K562 (cell line): ENCODE measurements around the gene HDLBP. TPM values are rescaled to one million over a fixed set of nuclear protein-coding genes. Genes with fewer than 3 reads are reported as not detected.

Experiments
- ATAC-seq: fragments of 200-7000 bp; cut with Tn5 transposase; 3 replicates; pipeline ENCODE4 v1.9.1; 2020; ENCODE audit warnings: moderate library complexity
- BruUV-seq: library from RNA; stranded (reverse); fragments of 400-500 nt; replicated peaks from 2 replicates; lab custom pipeline; 2021; lab: Mats Ljungman, UMichigan
- CTCF ChIA-PET: fragments of 300-600 bp; formaldehyde crosslinking; extraction: SDS; loops from one replicate; lab custom pipeline; 2021; ENCODE audit warnings: low intra/inter-chr PET ratio; lab: Yijun Ruan, JAX
- POLR2A ChIA-PET: fragments of 300-600, 350-650 bp; sonication (Branson Sonifier 250); formaldehyde crosslinking; extraction: SDS; loops from one replicate; lab custom pipeline; 2021; ENCODE audit warnings: antibody characterized with exemption, inconsistent platforms; lab: Yijun Ruan, JAX
- DNase-seq, 4 experiments: peaks; one replicate each; pipeline versions ENCODE4 v3.0.0 to v3.0.0-alpha.2; 2011 to 2018; ENCODE audit warnings: low spot score in 3 of 4, mixed read lengths in 3 of 4; ENCODE audit errors: extremely low read depth in 1 of 4
- FAIRE-seq: peaks from 2 replicates; lab custom pipeline; 2011; peaks lifted over from hg19 to GRCh38; lab: Jason Lieb, UNC
- H2AFZ ChIP-seq: 2 replicates; pipeline ENCODE4 v1.6.0; 2011; ENCODE audit warnings: low read depth, low read length, control low read depth, inconsistent platforms
- H3K27ac ChIP-seq: fragments of 200-600 bp; 3 replicates; pipeline ENCODE4 v1.8.0; 2011; ENCODE audit warnings: low read depth, mild to moderate bottlenecking, control low read depth, inconsistent platforms, low read length, moderate library complexity, mixed read lengths; ENCODE audit errors: extremely low read depth
- H3K27me3 ChIP-seq, 2 experiments: fragments of 300-600 bp in 1 of 2; 2 replicates in 1 of 2; 3 replicates in 1 of 2; pipeline versions ENCODE4 v1.6.0 to v1.8.0; 2011; ENCODE audit warnings: inconsistent platforms in 2 of 2, low read length in 2 of 2, mild to moderate bottlenecking in 1 of 2, mixed read lengths in 1 of 2, moderate library complexity in 1 of 2; ENCODE audit not compliant: control insufficient read depth in 2 of 2, insufficient read depth in 2 of 2
- H3K36me3 ChIP-seq: fragments of 300-600 bp; 3 replicates; pipeline ENCODE4 v1.8.0; 2011; ENCODE audit warnings: mild to moderate bottlenecking, low read length, inconsistent platforms; ENCODE audit not compliant: control insufficient read depth, insufficient read depth
- H3K4me1 ChIP-seq, 2 experiments: fragments of 200-600 bp in 1 of 2; replicated peaks in 1 of 2; 2 replicates in 1 of 2; 3 replicates in 1 of 2; pipeline versions ENCODE4 v1.5.1 to v1.8.0; 2011; ENCODE audit warnings: inconsistent platforms in 2 of 2, low read length in 2 of 2, mild to moderate bottlenecking in 1 of 2, mixed read lengths in 1 of 2, moderate library complexity in 1 of 2; ENCODE audit not compliant: control insufficient read depth in 2 of 2, insufficient read depth in 2 of 2
- H3K4me2 ChIP-seq: 2 replicates; pipeline ENCODE4 v1.6.1; 2011; ENCODE audit warnings: low read length, control low read depth, inconsistent platforms, mixed read lengths; ENCODE audit not compliant: insufficient read depth
- H3K4me3 ChIP-seq: fragments of 200-600 bp; sonication (generic), shearing (Covaris generic); 2 replicates; pipeline ENCODE4 v1.5.1; 2016; ENCODE audit warnings: control low read depth, inconsistent platforms
- H3K79me2 ChIP-seq: fragments of 200-600 bp; 3 replicates; pipeline ENCODE4 v1.8.0; 2011; ENCODE audit warnings: low read length, inconsistent platforms; ENCODE audit not compliant: control insufficient read depth, insufficient read depth
- H3K9ac ChIP-seq, 2 experiments: 2 replicates each; pipeline versions ENCODE4 v1.6.0 to v1.6.1; 2011; ENCODE audit warnings: low read depth in 2 of 2, low read length in 2 of 2, control low read depth in 1 of 2, inconsistent platforms in 1 of 2, mild to moderate bottlenecking in 1 of 2, mixed read lengths in 1 of 2; ENCODE audit not compliant: insufficient read depth in 1 of 2
- H3K9me1 ChIP-seq: one replicate; pipeline ENCODE4 v1.6.0; 2011; ENCODE audit warnings: inconsistent platforms, mild to moderate bottlenecking, low read length, moderate library complexity; ENCODE audit not compliant: control insufficient read depth, insufficient read depth
- H3K9me3 ChIP-seq: replicated peaks from 2 replicates; pipeline ENCODE4 v1.5.1; 2011; ENCODE audit warnings: low read depth, low read length, inconsistent platforms; ENCODE audit not compliant: control insufficient read depth, insufficient read depth
- H4K20me1 ChIP-seq: replicated peaks from 2 replicates; pipeline ENCODE4 v1.6.1; 2011; ENCODE audit warnings: low read length, inconsistent platforms, mixed read lengths; ENCODE audit not compliant: control insufficient read depth, insufficient read depth
- HNRNPLL ChIP-seq: fragments of 200-400 bp; formaldehyde crosslinking; IDR thresholded peaks from 2 replicates; pipeline ENCODE4 v1.6.1; 2017; ENCODE audit warnings: low read length, low read depth, mild to moderate bottlenecking; ENCODE audit not compliant: poor library complexity, severe bottlenecking
- MIER1 ChIP-seq: fragments of 450-650 bp; IDR thresholded peaks from 2 replicates; pipeline ENCODE4 v1.6.1; 2016; ENCODE audit warnings: antibody characterized with exemption, mild to moderate bottlenecking, low read depth
- REST ChIP-seq, 2 experiments: fragments of 450-650 bp; formaldehyde crosslinking in 1 of 2; IDR thresholded peaks; 2 replicates each; pipeline versions ENCODE4 v1.4.0 to v1.6.1; 2014 to 2020; ENCODE audit warnings: mild to moderate bottlenecking in 2 of 2, borderline replicate concordance in 1 of 2, low read depth in 1 of 2
- ZNF778 ChIP-seq: fragments of 450-650 bp; formaldehyde crosslinking; IDR thresholded peaks from 2 replicates; pipeline ENCODE4 v1.4.0; 2020; ENCODE audit warnings: mild to moderate bottlenecking, moderate library complexity
- WGBS: fragments of 100-300 bp; shearing (Covaris generic); methylation state at CpG from one replicate; pipeline ENCODE4 v1.1.6; 2016; ENCODE audit warnings: low coverage, mixed read lengths; ENCODE audit not compliant: insufficient coverage; ENCODE audit errors: missing lambda C conversion rate; 5-methylcytosine and 5-hydroxymethylcytosine counted together
- in situ Hi-C: fragments of 300-500 bp; cut with MboI; formaldehyde crosslinking; loops from 4 replicates; pipeline ENCODE4 v1.15.0; 2018; ENCODE audit warnings: inconsistent platforms, mixed read lengths
- intact Hi-C: fragments of 100-400 bp; cut with micrococcal nuclease; formaldehyde crosslinking; loops from 2 replicates; pipeline ENCODE4 v1.14.2; 2022
- polyA plus RNA-seq, 8 experiments: library from polyadenylated mRNA; depleted of rRNA in 4 of 8; stranded (reverse) in 5 of 8; unstranded in 3 of 8; fragments of >200 nt; fragmentation: Nextera tagmentation in 2 of 8; fragmentation: Illumina TruSeq in 1 of 8; extraction: Ambion mirVana in 2 of 8; extraction: Trizol in 1 of 8; gene quantifications; 2 replicates each; pipeline versions ENCODE4 v1.2.1 to v1.2.3, GENCODE V29; 2011 to 2014; ENCODE audit warnings: inconsistent platforms in 1 of 8, missing spikeins in 1 of 8
- total RNA-seq, 7 experiments: library from RNA; depleted of rRNA in 6 of 7; stranded (reverse); fragments of >200 nt in 6 of 7; fragmentation: Illumina TruSeq in 2 of 7; extraction: Trizol in 2 of 7; gene quantifications; 2 replicates each; pipeline versions ENCODE4 v1.2.1 to v1.2.3, GENCODE V29; 2011 to 2021; ENCODE audit warnings: low replicate concordance in 1 of 7

Gene HDLBP
- total and polyA plus RNA-seq, 9 of the 15 experiments (the other 6 are each of a cell fraction or from before 2014, with no cell fraction given), result 24.4 to 378 (median 146) TPM

GRCh38 chr2:241189856-241190201 lies 125.6 kb downstream of the HDLBP start:
- in situ Hi-C loops, result no loop called here
- POLR2A ChIA-PET, result interaction anchor here (0.5 kb wide), 1 partner anchor 130 kb away, joined by 3 read pairs; no protein-coding TSS in a partner anchor

GRCh38 chr2:241189093-241189855 lies 126.2 kb downstream of the HDLBP start:
- no peak overlapping the region for H3K27ac ChIP-seq
- H3K9ac ChIP-seq, result no peak overlapping the region; a peak in 1 of 4 replicates
- 46% methylated on average over 18 of the region's 32 CpGs for WGBS
- BruUV-seq, result no TSS peak
- FAIRE-seq (no peak), ATAC-seq (no peak), DNase-seq (no peak)
- no peak overlapping the region for H2AFZ ChIP-seq
- intact Hi-C loops (no loop called here), in situ Hi-C loops (no loop called here)
- no peaks in the 10 kb centered on the region for H3K36me3 ChIP-seq
- H3K9me3 ChIP-seq, result no peaks in the 10 kb centered on the region
- no peaks in the 10 kb centered on the region for H3K9me1 ChIP-seq
- no peak overlapping the region for H3K4me2 ChIP-seq
- H3K4me3 ChIP-seq, result no peak overlapping the region
- peaks cover 0 to 33% of the 10 kb centered on the region in 2 experiments; a peak in 2 of 5 replicates for H3K4me1 ChIP-seq
- H4K20me1 ChIP-seq, result no peaks in the 10 kb centered on the region
- H3K79me2 ChIP-seq, result no peaks in the 10 kb centered on the region
- ChIA-PET CTCF (no interaction called here), POLR2A (no interaction called here)
- H3K27me3 ChIP-seq, result no peaks in the 10 kb centered on the region; a peak in 2 of 5 replicates
- TF ChIP-seq REST (IDR thresholded peaks at IDR 0.05; ENCODE audit: borderline replicate concordance) (no peak), REST (CRISPR knock-in tag; IDR thresholded peaks at IDR 0.05; ENCODE audit: low read depth) (no peak)

More at GRCh38 chr2:241189856-241190201, 125.6 kb downstream of the HDLBP start:
- no peak overlapping the region for H3K4me3 ChIP-seq
- CTCF ChIA-PET, result no interaction called here
- no peaks in the 10 kb centered on the region for H4K20me1 ChIP-seq
- no peaks in the 10 kb centered on the region for H3K36me3 ChIP-seq
- H3K9ac ChIP-seq, result 0 out of 4 replicates have a peak overlapping the region, but pooled peaks of 1 of the 2 experiments have one; percentile 26
- H3K27ac ChIP-seq, result no peak overlapping the region
- DNase-seq, result no peak
- no peaks in the 10 kb centered on the region for H3K9me3 ChIP-seq
- no peaks in the 10 kb centered on the region; a peak in 2 of 5 replicates for H3K27me3 ChIP-seq
- FAIRE-seq, result no peak
- intact Hi-C loops, result no loop called here
- TF ChIP-seq ZNF778 (CRISPR knock-in tag) (no peak), MIER1 (no peak), HNRNPLL (no peak)
- H3K79me2 ChIP-seq, result no peaks in the 10 kb centered on the region
- H2AFZ ChIP-seq, result no peak overlapping the region
- H3K4me1 ChIP-seq, result peaks cover 0 to 33% of the 10 kb centered on the region in 2 experiments; a peak in 2 of 5 replicates
- no peaks in the 10 kb centered on the region for H3K9me1 ChIP-seq
- BruUV-seq, result no TSS peak
- H3K4me2 ChIP-seq, result no peak overlapping the region
- no peak; the same call in 2 of the 3 replicates for ATAC-seq
- 28% methylated on average over 12 of the region's 15 CpGs for WGBS
